Skeletal muscle satellite cell (primary cell): Measurements from ENCODE around the gene LZTR1. TPM values are rescaled to one million over a fixed set of nuclear protein-coding genes. Genes with fewer than 3 reads are reported as not detected.
A peak's percentile ranks its signal among the peaks of the same experiment; 100 is the strongest.
"Not testable (repeated sequence)": the region's sequence is repeated elsewhere in the genome, so short reads cannot be mapped to it uniquely, and the experiment has no call there.

ENCODE experiments used
- H3K27me3 ChIP-seq: 2 replicates; pipeline ENCODE4 v1.7.0; 2013; ENCODE audit warnings: low read length; ENCODE audit not compliant: control insufficient read depth, insufficient read depth
- H3K36me3 ChIP-seq: 2 replicates; pipeline ENCODE4 v1.7.0; 2013; ENCODE audit warnings: mild to moderate bottlenecking, control low read depth, low read length; ENCODE audit not compliant: insufficient read depth
- H3K4me1 ChIP-seq: 2 replicates; pipeline ENCODE4 v1.7.0; 2013; ENCODE audit warnings: low read length; ENCODE audit not compliant: control insufficient read depth, insufficient read depth
- H3K4me2 ChIP-seq: 2 replicates; pipeline ENCODE4 v1.7.0; 2013; ENCODE audit warnings: mild to moderate bottlenecking, low read length
- H3K4me3 ChIP-seq: 2 replicates; pipeline ENCODE4 v1.7.0; 2013; ENCODE audit warnings: low read length
- H3K9ac ChIP-seq: 2 replicates; pipeline ENCODE4 v1.7.0; 2013; ENCODE audit warnings: mild to moderate bottlenecking, low read depth, low read length, moderate library complexity
- H3K9me3 ChIP-seq: replicated peaks from 2 replicates; pipeline ENCODE4 v1.7.0; 2013; ENCODE audit warnings: mild to moderate bottlenecking, control low read depth, low read length
- total RNA-seq: library from RNA; depleted of rRNA; stranded (reverse); fragments of >200 nt; gene quantifications from 2 replicates; pipeline ENCODE4 v1.2.3, GENCODE V29; 2012; rRNA removed

The LZTR1 gene
- total RNA-seq = 37.3 and 45.4 TPM in 2 replicates

DNA sequence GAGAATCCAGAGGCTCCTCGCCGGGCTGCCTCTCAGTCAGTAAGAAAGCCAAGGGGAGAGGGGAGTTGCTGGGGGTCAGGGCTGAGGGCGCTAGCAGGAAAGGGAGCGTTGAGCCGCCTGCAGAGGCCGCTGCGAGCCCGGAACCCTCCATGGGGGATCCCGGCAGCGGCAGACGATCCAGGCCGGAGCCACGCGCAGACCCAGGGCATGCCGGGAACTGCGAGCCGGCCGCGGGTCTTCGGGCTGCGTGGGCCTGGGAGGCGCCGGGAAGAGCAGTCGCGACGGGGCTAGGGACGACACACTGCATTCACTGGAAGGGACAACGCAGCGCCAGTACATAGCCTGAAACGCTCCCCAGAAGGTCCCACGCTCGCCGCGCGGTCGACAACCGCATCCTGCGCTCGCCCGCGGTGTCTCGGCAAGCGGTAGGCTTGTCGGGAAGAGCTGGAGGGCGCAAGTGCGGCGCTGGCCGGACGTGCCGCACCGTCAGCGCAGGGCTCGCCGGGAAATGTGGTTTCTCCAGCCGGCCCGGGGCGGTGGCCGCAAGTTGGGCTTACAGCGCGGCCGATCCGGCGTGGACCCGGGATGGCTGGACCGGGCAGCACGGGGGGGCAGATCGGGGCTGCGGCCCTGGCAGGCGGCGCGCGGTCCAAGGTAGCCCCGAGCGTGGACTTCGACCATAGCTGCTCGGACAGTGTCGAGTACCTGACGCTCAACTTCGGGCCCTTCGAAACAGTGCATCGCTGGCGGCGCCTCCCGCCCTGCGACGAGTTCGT is at the start of gene LZTR1:
Gene LZTR1 (plus strand): TSS at position 511 of the 776 bp plus-strand sequence. CDS start 75 bp downstream, at position 586.
- Histone ChIP-seq H3K4me1 (peaks cover 26% of the 10 kb centered on the region), H3K4me3 (peak within 1 kb of the TSS; percentile 96), H3K4me2 (peak within 1 kb of the TSS; percentile 92), H3K9me3 (peaks cover 8% of the 10 kb centered on the region), H3K36me3 (peaks cover 17% of the 10 kb centered on the region), H3K9ac (peak within 1 kb of the TSS; percentile 91), H3K27me3 (no peaks in the 10 kb centered on the region)

- Histone ChIP-seq H3K27me3 (no peaks in the 10 kb centered on the region), H3K36me3 (peaks cover 9% of the 10 kb centered on the region), H3K4me2 (no peak overlapping the region), H3K4me3 (no peak overlapping the region), H3K4me1 (peaks cover 4% of the 10 kb centered on the region), H3K9ac (no peak overlapping the region), H3K9me3 (no peaks in the 10 kb centered on the region)
Observed at GRCh38 chr22:20933910-20934309, 48.2 kb upstream of the LZTR1 start.

DNA sequence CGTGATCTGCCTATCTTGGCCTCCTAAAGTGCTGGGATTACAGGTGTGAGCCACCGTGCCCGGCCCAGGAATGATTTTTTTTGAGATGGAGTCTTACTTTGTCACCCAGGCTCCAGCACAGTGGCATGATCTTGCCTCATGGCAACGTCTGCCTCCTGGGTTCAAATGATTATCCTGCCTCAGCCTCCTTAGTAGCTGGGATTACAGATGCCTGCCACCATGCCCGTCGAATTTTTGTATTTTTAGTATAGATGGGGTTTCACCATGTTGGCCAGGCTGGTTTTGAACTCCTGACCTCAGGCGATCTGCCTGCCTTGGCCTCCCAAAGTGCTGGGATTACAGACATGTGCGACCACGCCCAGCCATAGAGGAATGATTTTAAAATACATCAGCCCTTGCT is 47.0 kb upstream of the LZTR1 start:
- not testable (repeated sequence) for H3K36me3 ChIP-seq, H3K4me3 ChIP-seq, H3K4me2 ChIP-seq, H3K27me3 ChIP-seq, H3K9ac ChIP-seq, H3K4me1 ChIP-seq, H3K9me3 ChIP-seq

- not testable (repeated sequence) for H3K9ac ChIP-seq, H3K27me3 ChIP-seq, H3K36me3 ChIP-seq, H3K4me3 ChIP-seq, H3K4me1 ChIP-seq, H3K4me2 ChIP-seq, H3K9me3 ChIP-seq
Observed at GRCh38 chr22:20935780-20936539, 46.1 kb upstream of the LZTR1 start.

DNA sequence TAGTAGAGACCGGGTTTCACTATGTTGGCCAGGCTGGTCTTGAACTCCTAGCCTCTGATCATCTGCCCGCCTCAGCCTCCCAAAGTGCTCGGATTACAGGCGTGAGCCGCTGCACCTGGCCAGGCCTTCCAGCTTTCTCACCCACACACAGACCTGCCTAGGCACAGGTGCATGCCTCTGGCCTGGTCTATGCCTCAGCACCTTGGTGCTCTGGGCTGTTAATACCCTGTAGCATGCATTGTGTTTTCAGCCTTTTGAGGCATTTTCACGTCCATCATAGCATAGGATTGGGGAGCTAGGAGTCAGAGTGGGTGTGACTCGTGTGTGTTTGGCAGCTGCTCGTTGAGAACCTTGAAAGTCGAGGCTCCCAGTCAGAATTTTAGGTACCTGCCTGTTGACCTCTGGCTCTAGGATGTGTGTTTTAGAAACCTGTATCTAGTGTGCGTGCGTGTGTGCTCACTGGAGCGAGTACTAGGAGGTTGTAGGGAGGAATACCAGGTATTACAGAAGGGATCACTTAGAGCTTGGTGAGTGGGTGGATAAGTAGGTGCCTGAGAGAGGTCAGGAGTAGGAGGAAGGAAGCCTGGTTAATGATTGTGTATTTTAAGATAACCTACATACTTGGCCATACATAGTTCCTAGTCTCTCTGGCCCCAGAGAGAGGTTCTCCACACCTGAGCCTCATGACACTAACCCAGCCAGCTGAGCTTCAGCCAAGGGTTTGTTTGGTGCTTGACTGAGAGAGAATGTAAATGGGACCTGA is 44.9 kb upstream of the LZTR1 start:
- Histone ChIP-seq H3K4me1 (peaks cover 4% of the 10 kb centered on the region), H3K27me3 (no peaks in the 10 kb centered on the region), H3K4me3 (no peak overlapping the region), H3K36me3 (peaks cover 9% of the 10 kb centered on the region), H3K9me3 (no peaks in the 10 kb centered on the region), H3K9ac (no peak overlapping the region), H3K4me2 (no peak overlapping the region)

DNA sequence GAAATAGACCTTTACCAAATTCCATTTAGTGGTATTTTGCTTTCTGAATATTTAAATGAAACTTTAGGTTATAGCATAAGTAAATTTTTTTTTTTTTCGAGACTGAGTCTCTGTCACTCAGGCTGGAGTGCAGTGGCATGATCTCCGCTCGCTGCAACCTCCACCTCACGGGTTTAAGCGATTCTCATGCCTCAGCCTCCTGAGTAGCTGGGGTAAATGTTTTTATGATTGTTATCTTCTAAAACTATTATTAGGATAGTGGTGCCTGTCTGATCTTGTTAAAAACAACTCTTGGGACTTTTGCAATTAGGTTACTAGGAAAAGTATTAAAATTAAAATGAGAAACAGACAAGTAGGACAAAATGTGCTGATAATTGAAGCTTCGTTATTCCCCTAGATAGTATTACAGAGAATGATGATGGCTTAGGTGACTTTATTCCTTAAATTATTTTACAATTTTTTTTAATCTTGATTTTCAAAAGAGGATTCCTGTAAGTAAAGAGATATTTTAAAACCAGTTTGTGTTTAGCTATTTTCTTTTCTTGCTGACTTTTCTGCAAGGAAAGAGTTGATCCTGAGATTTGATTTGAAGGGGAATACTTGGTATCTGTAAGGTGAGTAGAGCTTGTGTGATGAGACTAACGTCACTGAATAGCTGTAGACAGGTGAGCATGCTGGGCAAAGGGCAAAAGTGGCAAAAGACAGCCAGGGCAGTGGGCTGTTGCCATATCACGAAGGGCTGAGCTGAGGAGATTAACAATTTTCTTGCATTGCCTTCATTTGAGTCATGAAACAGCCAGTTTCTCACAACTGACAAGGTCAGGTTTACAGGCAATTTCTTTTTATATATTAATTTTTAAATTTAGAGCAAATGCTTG is 44.1 kb upstream of the LZTR1 start:
- Histone ChIP-seq H3K4me2 (no peak overlapping the region), H3K36me3 (peaks cover 9% of the 10 kb centered on the region), H3K9me3 (no peaks in the 10 kb centered on the region), H3K4me1 (peaks cover 4% of the 10 kb centered on the region), H3K4me3 (no peak overlapping the region), H3K9ac (no peak overlapping the region), H3K27me3 (no peaks in the 10 kb centered on the region)

- H3K27me3 ChIP-seq, H3K4me3 ChIP-seq, H3K9me3 ChIP-seq, H3K9ac ChIP-seq, H3K4me2 ChIP-seq, H3K4me1 ChIP-seq, H3K36me3 ChIP-seq: not testable (repeated sequence)
Observed at GRCh38 chr22:20939457-20940185, 42.5 kb upstream of the LZTR1 start.

GRCh38 chr22:20940186-20940651 is 41.9 kb upstream of the LZTR1 start:
- no peaks in the 10 kb centered on the region for H3K36me3 ChIP-seq
- H3K4me1 ChIP-seq = peaks cover 7% of the 10 kb centered on the region
- H3K27me3 ChIP-seq = no peaks in the 10 kb centered on the region
- no peak overlapping the region for H3K4me2 ChIP-seq
- H3K9ac ChIP-seq = no peak overlapping the region
- H3K9me3 ChIP-seq = no peaks in the 10 kb centered on the region
- H3K4me3 ChIP-seq = no peak overlapping the region

DNA sequence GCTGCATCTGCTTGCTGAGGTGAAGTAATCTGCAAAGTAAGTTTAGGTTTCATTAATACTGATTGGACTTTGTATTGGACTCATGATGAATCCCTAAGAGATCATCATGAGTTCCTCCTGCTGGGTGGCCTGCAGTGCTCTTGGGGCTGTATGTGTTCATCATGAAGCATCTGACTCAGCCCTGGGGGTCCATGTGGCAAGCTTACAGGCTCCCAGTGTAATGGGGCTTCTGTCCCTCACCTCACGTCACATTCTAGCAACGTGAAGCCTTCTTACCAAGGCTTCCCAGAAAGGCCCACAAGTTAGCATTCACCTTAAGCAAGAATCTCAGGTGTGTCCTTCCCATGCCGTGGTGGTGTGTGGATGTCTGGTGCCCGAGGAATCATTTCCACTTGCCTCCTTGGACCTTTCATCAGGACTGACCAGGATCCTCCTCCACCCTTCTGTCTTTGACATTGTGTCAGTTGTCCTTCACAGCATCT is 41.2 kb upstream of the LZTR1 start:
- H3K27me3 ChIP-seq = no peaks in the 10 kb centered on the region
- H3K9me3 ChIP-seq = no peaks in the 10 kb centered on the region
- H3K36me3 ChIP-seq = no peaks in the 10 kb centered on the region
- H3K9ac ChIP-seq = no peak overlapping the region
- no peak overlapping the region for H3K4me3 ChIP-seq
- no peak overlapping the region for H3K4me2 ChIP-seq
- H3K4me1 ChIP-seq = peaks cover 14% of the 10 kb centered on the region

GRCh38 chr22:20942203-20942902 is 39.7 kb upstream of the LZTR1 start:
- H3K27me3 ChIP-seq, H3K36me3 ChIP-seq, H3K9me3 ChIP-seq, H3K4me2 ChIP-seq, H3K4me3 ChIP-seq, H3K9ac ChIP-seq: not testable (repeated sequence)
- peaks cover 26% of the 10 kb centered on the region for H3K4me1 ChIP-seq
